ENCODE measurements around the gene RABEP2. TPM values are rescaled to one million over a fixed set of nuclear protein-coding genes. Genes with fewer than 3 reads are reported as not detected.
"Not testable (repeated sequence)": the region's sequence is repeated elsewhere in the genome, so short reads cannot be mapped to it uniquely, and the experiment has no call there.

RABEP2 gene
- total RNA-seq, 1 donor from 2014 or later: 22.3 TPM

DNA sequence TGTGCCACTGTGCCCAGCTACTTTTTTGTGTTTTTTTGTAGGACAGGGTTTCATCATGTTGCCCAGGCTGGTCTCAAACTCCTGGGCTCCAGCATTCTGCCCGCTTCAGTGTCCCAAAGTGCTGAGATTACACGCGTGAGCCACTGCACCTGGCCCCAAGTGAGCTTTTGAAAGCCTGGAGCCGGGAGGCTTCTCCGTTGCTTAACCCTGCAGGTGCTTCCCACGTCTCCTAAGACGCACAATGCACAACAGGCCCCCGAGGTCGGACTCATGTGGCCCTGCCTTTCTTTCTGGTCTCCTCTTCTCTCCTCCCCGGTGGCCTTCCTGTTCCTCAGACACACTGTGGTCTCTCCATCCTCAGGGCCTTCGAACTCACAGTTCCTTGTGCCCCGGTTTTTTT, 12.5 kb downstream of the RABEP2 start:
- no peak for DNase-seq (ENCODE audit: missing footprints)
- ATAC-seq: no peak
- intact Hi-C loops (cut with DNase I): no loop called here

DNA sequence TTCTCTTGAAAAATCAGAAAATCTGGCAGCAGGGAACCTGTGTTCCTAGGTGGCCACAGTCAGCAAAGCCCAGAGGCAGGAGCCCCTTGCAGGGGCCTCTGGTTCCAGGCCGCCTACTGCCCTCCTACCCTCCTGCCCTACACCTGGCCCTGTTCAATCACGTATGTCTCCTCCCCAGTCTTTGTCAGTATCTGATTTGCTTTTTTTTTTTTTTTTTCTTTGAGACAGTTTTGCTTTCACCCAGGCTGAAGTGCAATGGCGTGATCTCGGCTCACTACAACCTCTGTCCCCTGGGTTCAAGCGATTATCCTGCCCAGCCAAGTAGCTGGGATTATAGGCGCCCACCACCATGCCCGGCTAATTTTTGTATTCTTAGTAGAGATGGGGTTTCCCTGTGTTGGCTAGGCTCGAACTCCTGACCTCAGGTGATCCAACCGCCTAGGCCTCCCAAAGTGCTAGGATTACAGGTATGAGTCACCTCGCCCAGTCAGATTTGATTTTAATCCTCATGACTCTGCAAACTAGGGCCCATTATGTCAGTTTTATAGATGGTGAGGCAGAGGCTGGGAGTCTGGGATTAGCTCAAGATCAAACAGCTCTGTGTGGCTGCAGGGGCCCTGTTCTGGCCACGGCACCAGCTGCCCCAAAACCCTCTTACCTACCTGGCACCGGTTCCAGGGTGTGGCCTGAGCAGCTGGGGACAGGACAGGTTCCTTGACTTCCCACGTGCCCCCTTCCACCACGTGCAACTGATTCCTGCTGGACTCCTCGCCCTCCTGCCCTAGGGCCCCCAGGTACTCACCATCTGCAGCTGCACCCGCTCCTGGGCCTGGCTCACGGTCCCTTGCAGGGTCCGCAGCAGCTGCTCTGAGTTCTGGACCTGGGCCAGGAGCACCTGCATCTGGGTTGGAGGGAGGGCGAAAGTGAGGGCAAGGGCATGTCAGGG, 14.7 kb downstream of the RABEP2 start:
- ATAC-seq: no peak
- intact Hi-C loops (cut with DNase I): no loop called here
- DNase-seq (ENCODE audit: missing footprints): no peak

- DNase-seq (ENCODE audit: missing footprints) (no peak), ATAC-seq (no peak)
- intact Hi-C loops (cut with DNase I): no loop called here
Observed at GRCh38 chr16:28905800-28906372, 19.2 kb downstream of the RABEP2 start.

DNA sequence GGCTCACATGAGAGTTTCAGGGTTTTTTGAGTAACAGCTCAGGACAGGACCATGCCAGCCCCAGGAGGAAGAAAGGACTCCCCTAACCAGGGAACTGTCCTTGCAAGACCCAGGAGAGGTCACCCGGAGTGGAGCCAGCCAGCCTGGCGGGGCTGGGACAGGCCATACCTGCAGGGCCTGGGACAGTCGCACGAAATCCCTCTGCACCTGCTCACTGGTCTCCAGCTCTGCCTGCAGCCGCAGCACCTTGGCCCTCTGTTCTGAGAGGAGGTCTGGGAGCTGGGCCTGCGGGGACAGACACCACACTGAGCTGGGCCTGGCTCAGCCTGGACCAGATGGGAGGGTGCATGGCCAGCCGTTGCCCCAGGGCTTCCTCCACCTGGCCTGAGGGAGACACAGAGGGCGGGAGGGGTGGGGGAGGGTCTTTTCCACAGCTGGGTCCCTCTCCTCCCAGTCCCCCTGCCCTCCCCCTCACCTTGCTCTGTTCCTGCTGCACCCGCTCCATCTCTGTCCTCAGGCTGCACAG, 19.7 kb downstream of the RABEP2 start:
- DNase-seq (ENCODE audit: missing footprints) (no peak), ATAC-seq (no peak)
- intact Hi-C loops (cut with DNase I): no loop called here

DNA sequence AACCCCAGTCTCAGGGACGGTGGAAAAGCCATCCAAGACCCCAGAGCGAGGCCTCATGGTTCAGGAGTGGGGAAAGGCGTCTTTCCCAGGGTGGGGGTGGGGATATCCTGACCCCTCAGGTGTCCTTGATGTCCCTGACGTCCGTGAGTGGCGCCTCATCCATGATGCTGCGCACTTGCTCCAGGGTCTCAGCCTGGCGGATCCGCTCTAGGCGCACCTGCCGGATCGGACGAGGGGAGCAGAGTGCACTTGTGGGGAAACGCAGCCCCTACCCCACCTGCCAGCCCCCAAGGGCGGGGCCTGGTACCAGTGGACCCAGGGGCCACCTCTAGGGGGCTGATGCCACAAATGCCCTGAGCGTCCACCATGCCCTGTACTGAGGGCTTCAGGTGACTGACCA, 20.2 kb downstream of the RABEP2 start:
- ATAC-seq: no peak
- intact Hi-C loops (cut with DNase I): no loop called here
- peak; percentile 28 for DNase-seq (ENCODE audit: missing footprints)

DNA sequence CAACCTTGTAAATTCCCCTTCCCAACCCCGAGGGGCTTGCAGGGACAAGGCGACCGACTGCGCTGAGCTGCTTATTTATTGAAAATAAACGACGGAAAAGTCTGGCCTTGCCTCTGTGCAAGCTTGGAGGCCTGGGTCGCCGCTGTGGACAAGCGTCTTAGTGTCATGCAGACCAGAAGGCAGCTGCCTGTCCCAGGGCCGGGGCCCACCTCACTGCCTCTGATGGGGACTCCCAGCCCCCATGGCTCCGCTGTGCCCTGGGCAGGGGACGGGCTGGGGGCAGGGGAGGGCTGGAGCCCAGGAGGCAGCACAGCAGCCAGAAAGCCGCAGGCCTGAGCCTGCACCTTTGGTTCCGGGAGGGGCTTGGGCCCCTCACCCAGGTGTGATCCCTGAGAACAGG, 20.7 kb downstream of the RABEP2 start:
- intact Hi-C loops (cut with DNase I): no loop called here
- no peak for ATAC-seq
- peak; percentile 58 for DNase-seq (ENCODE audit: missing footprints)

- intact Hi-C loops (cut with DNase I): no loop called here
- DNase-seq (ENCODE audit: missing footprints) (peak; percentile 15), ATAC-seq (no peak)
Observed at GRCh38 chr16:28903344-28904042, 21.5 kb downstream of the RABEP2 start.

GRCh38 chr16:28902909-28903308, 22.1 kb downstream of the RABEP2 start:
- ATAC-seq (no peak), DNase-seq (ENCODE audit: missing footprints) (no peak)
- intact Hi-C loops (cut with DNase I): no loop called here

DNA sequence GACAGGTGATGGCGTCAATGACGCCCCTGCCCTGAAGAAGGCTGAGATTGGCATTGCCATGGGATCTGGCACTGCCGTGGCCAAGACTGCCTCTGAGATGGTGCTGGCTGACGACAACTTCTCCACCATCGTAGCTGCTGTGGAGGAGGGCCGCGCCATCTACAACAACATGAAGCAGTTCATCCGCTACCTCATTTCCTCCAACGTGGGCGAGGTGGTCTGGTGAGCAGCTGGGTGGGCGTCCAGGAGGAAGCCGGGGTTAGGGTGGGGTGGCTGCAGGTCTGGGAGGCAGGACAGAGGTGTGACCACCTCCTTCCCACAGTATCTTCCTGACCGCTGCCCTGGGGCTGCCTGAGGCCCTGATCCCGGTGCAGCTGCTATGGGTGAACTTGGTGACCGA, 23.2 kb downstream of the RABEP2 start:
- intact Hi-C loops (cut with DNase I): no loop called here
- ATAC-seq (no peak), DNase-seq (ENCODE audit: missing footprints) (peak; percentile 34)

- intact Hi-C loops (cut with DNase I): no loop called here
- DNase-seq (ENCODE audit: missing footprints): peak; percentile 65
- ATAC-seq: no peak
Observed at GRCh38 chr16:28900601-28901000, 24.4 kb downstream of the RABEP2 start.

GRCh38 chr16:28899882-28900590, 25.0 kb downstream of the RABEP2 start:
- no peak for DNase-seq (ENCODE audit: missing footprints)
- no peak for ATAC-seq
- intact Hi-C loops (cut with DNase I): no loop called here

DNA sequence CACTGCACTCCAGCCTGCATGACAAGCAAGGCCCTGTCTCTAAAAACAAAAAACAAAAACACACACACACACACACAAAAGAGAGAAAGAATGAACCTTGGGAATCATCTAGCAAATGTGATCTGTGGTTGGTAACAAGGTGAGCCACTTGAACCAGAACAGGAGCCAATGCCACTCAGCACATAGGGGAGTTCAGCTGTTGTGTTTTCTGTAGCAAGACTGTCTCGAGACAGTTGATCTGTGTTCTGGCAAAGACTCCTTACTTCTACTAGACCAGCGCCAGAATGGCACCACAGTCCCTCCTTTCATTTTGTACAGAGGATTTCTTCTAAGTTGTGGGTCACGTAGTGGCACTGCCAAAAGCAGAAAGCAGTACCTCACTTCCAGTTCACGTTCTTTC, 26.1 kb downstream of the RABEP2 start:
- no peak for DNase-seq (ENCODE audit: missing footprints)
- no peak for ATAC-seq
- intact Hi-C loops (cut with DNase I): no loop called here

DNA sequence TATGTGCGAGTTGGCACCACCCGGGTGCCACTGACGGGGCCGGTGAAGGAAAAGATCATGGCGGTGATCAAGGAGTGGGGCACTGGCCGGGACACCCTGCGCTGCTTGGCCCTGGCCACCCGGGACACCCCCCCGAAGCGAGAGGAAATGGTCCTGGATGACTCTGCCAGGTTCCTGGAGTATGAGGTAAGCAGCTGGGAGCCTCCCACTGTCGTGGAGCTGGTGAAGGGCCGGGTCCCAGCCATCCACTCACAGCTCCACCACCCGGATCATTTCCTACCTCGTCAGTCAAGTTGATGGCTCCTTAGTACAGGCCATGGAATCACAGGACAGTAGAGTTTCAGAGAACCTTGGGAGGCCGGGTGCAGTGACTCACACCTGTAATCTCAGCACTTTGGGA, 26.8 kb downstream of the RABEP2 start:
- DNase-seq (ENCODE audit: missing footprints) (peak; percentile 52), ATAC-seq (no peak)
- intact Hi-C loops (cut with DNase I): no loop called here

- intact Hi-C loops (cut with DNase I): no loop called here
- no peak for ATAC-seq
- no peak for DNase-seq (ENCODE audit: missing footprints)
Observed at GRCh38 chr16:28897826-28898225, 27.2 kb downstream of the RABEP2 start.

- ATAC-seq (no peak), DNase-seq (ENCODE audit: missing footprints) (no peak)
- intact Hi-C loops (cut with DNase I): no loop called here
Observed at GRCh38 chr16:28895609-28896008, 29.4 kb downstream of the RABEP2 start.

GRCh38 chr16:28893291-28893690, 31.7 kb downstream of the RABEP2 start:
- intact Hi-C loops (cut with DNase I): no loop called here
- no peak for ATAC-seq
- DNase-seq (ENCODE audit: missing footprints): no peak

- DNase-seq (ENCODE audit: missing footprints): no peak
- intact Hi-C loops (cut with DNase I): no loop called here
Observed at GRCh38 chr16:28891964-28892890, 32.8 kb downstream of the RABEP2 start.

GRCh38 chr16:28890355-28890754, 34.7 kb downstream of the RABEP2 start:
- intact Hi-C loops (cut with DNase I); ATAC-seq: not testable (repeated sequence)
- peak; percentile 4 for DNase-seq (ENCODE audit: missing footprints)

More at GRCh38 chr16:28891964-28892890, 32.8 kb downstream of the RABEP2 start:
- no peak for ATAC-seq
